Neutrophil (primary cell): ENCODE data around the gene MRPS22.

Experiments
- H3K27ac ChIP-seq: fragments of 200-600 bp; sonication (generic); 2 replicates; pipeline ENCODE4 v1.5.1; 2016; ENCODE audit warnings: mild to moderate bottlenecking, moderate library complexity
- H3K27me3 ChIP-seq: fragments of 200-600 bp; sonication (generic); 2 replicates; pipeline ENCODE4 v1.6.0; 2016; ENCODE audit warnings: mild to moderate bottlenecking
- H3K36me3 ChIP-seq: fragments of 200-600 bp; sonication (generic); 2 replicates; pipeline ENCODE4 v1.5.1; 2017
- H3K4me1 ChIP-seq, 2 experiments: fragments of 200-600 bp in 1 of 2; sonication (generic) in 1 of 2; 1 replicate in 1 of 2; 2 replicates in 1 of 2; pipeline versions ENCODE4 v1.5.1 to v1.6.1; 2013 to 2016; ENCODE audit warnings: low read depth in 1 of 2, low read length in 1 of 2, mild to moderate bottlenecking in 1 of 2, moderate library complexity in 1 of 2; ENCODE audit not compliant: control insufficient read depth in 1 of 2, insufficient read depth in 1 of 2
- H3K4me3 ChIP-seq, 2 experiments: fragments of 200-600 bp in 1 of 2; sonication (generic) in 1 of 2; 1 replicate in 1 of 2; 2 replicates in 1 of 2; pipeline ENCODE4 v1.5.1; 2013 to 2016; ENCODE audit warnings: low read depth in 1 of 2, low read length in 1 of 2, mild to moderate bottlenecking in 1 of 2, moderate library complexity in 1 of 2
- H3K9me3 ChIP-seq: fragments of 200-600 bp; sonication (generic); 2 replicates; pipeline ENCODE4 v1.5.1; 2016
- CTCF ChIP-seq: fragments of 200-600 bp; sonication (generic); IDR thresholded peaks from 2 replicates; pipeline ENCODE4 v1.5.1; 2016; ENCODE audit warnings: antibody characterized with exemption

Gene MRPS22

GRCh38 chr3:139303216-139303615 is 40.6 kb upstream of the MRPS22 start:
- Histone ChIP-seq H3K36me3 (no peaks in the 10 kb centered on the region), H3K4me3 (no peak overlapping the region), H3K9me3 (no peaks in the 10 kb centered on the region), H3K4me1 (no peaks in the 10 kb centered on the region), H3K27ac (no peak overlapping the region), H3K27me3 (no peaks in the 10 kb centered on the region)
- no peak for TF ChIP-seq CTCF

GRCh38 chr3:139304383-139304782 is 39.4 kb upstream of the MRPS22 start:
- TF ChIP-seq CTCF = no peak
- H3K4me3 ChIP-seq = no peak overlapping the region
- H3K27ac ChIP-seq = no peak overlapping the region
- no peaks in the 10 kb centered on the region for H3K4me1 ChIP-seq
- H3K27me3 ChIP-seq = no peaks in the 10 kb centered on the region
- H3K9me3 ChIP-seq = no peaks in the 10 kb centered on the region
- no peaks in the 10 kb centered on the region for H3K36me3 ChIP-seq

GRCh38 chr3:139306078-139306477 is 37.7 kb upstream of the MRPS22 start:
- Histone ChIP-seq H3K4me3 (no peak overlapping the region), H3K9me3 (no peaks in the 10 kb centered on the region), H3K27me3 (no peaks in the 10 kb centered on the region), H3K4me1 (no peaks in the 10 kb centered on the region), H3K27ac (no peak overlapping the region), H3K36me3 (no peaks in the 10 kb centered on the region)
- TF ChIP-seq CTCF = no peak

- Histone ChIP-seq H3K9me3 (no peaks in the 10 kb centered on the region), H3K27ac (no peak overlapping the region), H3K4me3 (no peak overlapping the region), H3K4me1 (no peaks in the 10 kb centered on the region), H3K36me3 (no peaks in the 10 kb centered on the region), H3K27me3 (no peaks in the 10 kb centered on the region)
- no peak for TF ChIP-seq CTCF
These were observed 36.7 kb upstream of the MRPS22 start for GRCh38 chr3:139307072-139307491.

GRCh38 chr3:139307601-139308555 is 35.9 kb upstream of the MRPS22 start:
- H3K27me3 ChIP-seq = no peaks in the 10 kb centered on the region
- no peak overlapping the region for H3K4me3 ChIP-seq
- no peaks in the 10 kb centered on the region for H3K36me3 ChIP-seq
- H3K27ac ChIP-seq = no peak overlapping the region
- no peaks in the 10 kb centered on the region for H3K4me1 ChIP-seq
- TF ChIP-seq CTCF = no peak
- no peaks in the 10 kb centered on the region for H3K9me3 ChIP-seq
